ENCODE measurements around the gene PLXNA4.

PLXNA4 gene

GRCh38 chr7:132544999-132545398, 31.3 kb downstream of the PLXNA4 start:
- DNase-seq, result no peak
- TF ChIP-seq GATA1 (IDR thresholded peaks at IDR 0.05; ENCODE audit: low read depth, low read length) (no peak), POLR2A (IDR thresholded peaks at IDR 0.05; ENCODE audit: low read length) (no peak)

- TF ChIP-seq GATA1 (IDR thresholded peaks at IDR 0.05; ENCODE audit: low read depth, low read length) (no peak), POLR2A (IDR thresholded peaks at IDR 0.05; ENCODE audit: low read length) (no peak)
- DNase-seq, result no peak
These were observed 32.2 kb downstream of the PLXNA4 start for GRCh38 chr7:132544025-132544424.

GRCh38 chr7:132542895-132543294, 33.4 kb downstream of the PLXNA4 start:
- DNase-seq, result no peak
- TF ChIP-seq GATA1 (IDR thresholded peaks at IDR 0.05; ENCODE audit: low read depth, low read length) (no peak), POLR2A (IDR thresholded peaks at IDR 0.05; ENCODE audit: low read length) (no peak)

GRCh38 chr7:132541656-132542055, 34.6 kb downstream of the PLXNA4 start:
- DNase-seq, result no peak
- TF ChIP-seq GATA1 (IDR thresholded peaks at IDR 0.05; ENCODE audit: low read depth, low read length) (no peak), POLR2A (IDR thresholded peaks at IDR 0.05; ENCODE audit: low read length) (no peak)

GRCh38 chr7:132537456-132538145, 38.7 kb downstream of the PLXNA4 start:
- TF ChIP-seq GATA1 (IDR thresholded peaks at IDR 0.05; ENCODE audit: low read depth, low read length) (no peak), POLR2A (IDR thresholded peaks at IDR 0.05; ENCODE audit: low read length) (no peak)
- no peak for DNase-seq

GRCh38 chr7:132536654-132537395, 39.4 kb downstream of the PLXNA4 start:
- no peak for TF ChIP-seq POLR2A (IDR thresholded peaks at IDR 0.05; ENCODE audit: low read length)
- TF ChIP-seq GATA1 (IDR thresholded peaks at IDR 0.05; ENCODE audit: low read depth, low read length), result no peak
- no peak for DNase-seq

GRCh38 chr7:132533916-132534315, 42.4 kb downstream of the PLXNA4 start:
- no peak for DNase-seq
- TF ChIP-seq POLR2A (IDR thresholded peaks at IDR 0.05; ENCODE audit: low read length) (no peak), GATA1 (IDR thresholded peaks at IDR 0.05; ENCODE audit: low read depth, low read length) (no peak)

GRCh38 chr7:132532281-132532680, 44.0 kb downstream of the PLXNA4 start:
- TF ChIP-seq POLR2A (IDR thresholded peaks at IDR 0.05; ENCODE audit: low read length) (no peak), GATA1 (IDR thresholded peaks at IDR 0.05; ENCODE audit: low read depth, low read length) (no peak)
- no peak for DNase-seq

GRCh38 chr7:132531562-132531961, 44.7 kb downstream of the PLXNA4 start:
- TF ChIP-seq POLR2A (IDR thresholded peaks at IDR 0.05; ENCODE audit: low read length), result no peak
- no peak for TF ChIP-seq GATA1 (IDR thresholded peaks at IDR 0.05; ENCODE audit: low read depth, low read length)
- no peak for DNase-seq

GRCh38 chr7:132528695-132529094, 47.6 kb downstream of the PLXNA4 start:
- TF ChIP-seq POLR2A (IDR thresholded peaks at IDR 0.05; ENCODE audit: low read length) (no peak), GATA1 (IDR thresholded peaks at IDR 0.05; ENCODE audit: low read depth, low read length) (no peak)
- DNase-seq, result no peak

- no peak for DNase-seq
- TF ChIP-seq POLR2A (IDR thresholded peaks at IDR 0.05; ENCODE audit: low read length), result no peak
- TF ChIP-seq GATA1 (IDR thresholded peaks at IDR 0.05; ENCODE audit: low read depth, low read length), result no peak
These were observed 48.5 kb downstream of the PLXNA4 start for GRCh38 chr7:132527467-132528410.

- no peak for DNase-seq
- no peak for TF ChIP-seq POLR2A (IDR thresholded peaks at IDR 0.05; ENCODE audit: low read length)
These were observed 50.0 kb downstream of the PLXNA4 start for GRCh38 chr7:132526111-132526740.

- no peak for DNase-seq
- no peak for TF ChIP-seq GATA1 (IDR thresholded peaks at IDR 0.05; ENCODE audit: low read depth, low read length)
- no peak for TF ChIP-seq POLR2A (IDR thresholded peaks at IDR 0.05; ENCODE audit: low read length)
These were observed 54.8 kb downstream of the PLXNA4 start for GRCh38 chr7:132521423-132521822.

Measured in erythroblast (primary cell).